ENCODE data around the gene KIF1B. TPM values are rescaled to one million over a fixed set of nuclear protein-coding genes. Genes with fewer than 3 reads are reported as not detected.

KIF1B gene
- total and polyA plus RNA-seq, 10 of the 15 experiments (the other 5 are each of a cell fraction or from before 2014, with no cell fraction given) = 2.1 to 16.5 (median 8.7) TPM

- intact Hi-C loops (cut with micrococcal nuclease; ENCODE audit: unreplicated experiment) (loop anchor here (1.0 to 10.0 kb wide), 2 partner anchors 128 to 214 kb away; partner anchors contain the start of gene KIF1B), in situ Hi-C loops (cut with MboI) (no loop called here)
- WGBS (ENCODE audit: insufficient coverage, insufficient replicate concordance, low lambda C conversion rate, missing lambda C conversion rate) = 49% methylated on average over 6 of the region's 6 CpGs
- Histone ChIP-seq H3K27me3 (replicated peaks in 1 of 2; ENCODE audit: control insufficient read depth in 2 of 2, insufficient read depth in 2 of 2, low read length in 1 of 2) (no peaks in the 10 kb centered on the region), H3K4me1 (ENCODE audit: control insufficient read depth, insufficient read depth, low read length) (no peaks in the 10 kb centered on the region), H3K36me3 (ENCODE audit: control insufficient read depth in 2 of 2, insufficient read depth in 2 of 2, low read length in 1 of 2) (peaks cover 0 to 2% of the 10 kb centered on the region in 2 experiments; a peak in 2 of 4 replicates), H2AFZ (ENCODE audit: control insufficient read depth, low read depth, low read length) (no peak overlapping the region), H3K9ac (ENCODE audit: control insufficient read depth, insufficient read depth, low read length) (no peak overlapping the region), H4K20me1 (ENCODE audit: control insufficient read depth, insufficient read depth) (no peaks in the 10 kb centered on the region), H3K79me2 (ENCODE audit: control insufficient read depth, insufficient read depth, low read length) (no peaks in the 10 kb centered on the region), H3K9me3 (replicated peaks; ENCODE audit: control insufficient read depth, insufficient read depth, low read length) (no peaks in the 10 kb centered on the region), H3K4me2 (ENCODE audit: control insufficient read depth, insufficient read depth) (no peak overlapping the region), H3K4me3 (no peak overlapping the region), H3K27ac (ENCODE audit: control insufficient read depth, insufficient read depth) (no peak overlapping the region)
- TF ChIP-seq, protein P1, sequence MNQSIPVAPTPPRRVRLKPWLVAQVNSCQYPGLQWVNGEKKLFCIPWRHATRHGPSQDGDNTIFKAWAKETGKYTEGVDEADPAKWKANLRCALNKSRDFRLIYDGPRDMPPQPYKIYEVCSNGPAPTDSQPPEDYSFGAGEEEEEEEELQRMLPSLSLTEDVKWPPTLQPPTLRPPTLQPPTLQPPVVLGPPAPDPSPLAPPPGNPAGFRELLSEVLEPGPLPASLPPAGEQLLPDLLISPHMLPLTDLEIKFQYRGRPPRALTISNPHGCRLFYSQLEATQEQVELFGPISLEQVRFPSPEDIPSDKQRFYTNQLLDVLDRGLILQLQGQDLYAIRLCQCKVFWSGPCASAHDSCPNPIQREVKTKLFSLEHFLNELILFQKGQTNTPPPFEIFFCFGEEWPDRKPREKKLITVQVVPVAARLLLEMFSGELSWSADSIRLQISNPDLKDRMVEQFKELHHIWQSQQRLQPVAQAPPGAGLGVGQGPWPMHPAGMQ (IDR thresholded peaks at IDR 0.05; ENCODE audit: borderline replicate concordance) = no peak
- TF ChIP-seq IRF4 (IDR thresholded peaks at IDR 0.05; ENCODE audit: low read depth, low read length) = no peak
- TF ChIP-seq ZBTB4 (CRISPR knock-in tag; IDR thresholded peaks at IDR 0.05) = no peak
- no peak for TF ChIP-seq NFXL1 (IDR thresholded peaks at IDR 0.05; ENCODE audit: borderline replicate concordance)
- no peak for TF ChIP-seq ETV6 (conservative IDR thresholded peaks at IDR 0.05 in 1 of 2, IDR thresholded peaks at IDR 0.05 in 1 of 2; ENCODE audit: borderline replicate concordance in 1 of 2, low read depth in 1 of 2)
- ChIA-PET RAD21 (ENCODE audit: unreplicated experiment) (interaction anchor here (0.6 to 4.0 kb wide), 5 partner anchors 127 to 419 kb away, joined by 3 to 46 read pairs (median 4); partner anchors contain the start of gene KIF1B), SMC1A (ENCODE audit: uncharacterized antibody, unreplicated experiment) (interaction anchor here (0.5 to 7.2 kb wide), 10 partner anchors 9 to 211 kb away, joined by 3 to 57 read pairs (median 4); partner anchors contain the start of gene KIF1B), POLR2A (interaction anchor here (0.6 kb wide), 1 partner anchor 129 kb away, joined by 3 read pairs; no protein-coding TSS in a partner anchor), CTCF (interaction anchor here (0.6 to 6.9 kb wide), 17 partner anchors 10 to 475 kb away, joined by 3 to 110 read pairs (median 4); partner anchors contain the start of gene KIF1B)
- FAIRE-seq (no peak), ATAC-seq (no peak), DNase-seq (ENCODE audit: low read depth, low spot score) (no peak)
- no TSS peak for BruUV-seq (replicated peaks)
Observed at GRCh38 chr1:10338611-10339010, 128.2 kb downstream of the KIF1B start.
